Fibroblast of mammary gland (primary cell): ENCODE measurements around the gene RAPGEF4.

Experiments
- DNase-seq: peaks from one replicate; pipeline ENCODE4 v3.0.0-alpha.2; 2010; ENCODE audit warnings: low read depth
- H3K4me3 ChIP-seq: 2 replicates; pipeline ENCODE4 v1.5.1; 2011; ENCODE audit warnings: low read depth, mild to moderate bottlenecking, low read length, moderate library complexity; ENCODE audit not compliant: control insufficient read depth
- TF ChIP-seq, protein P1 (sequence below): conservative IDR thresholded peaks from 2 replicates; pipeline ENCODE4 v1.5.1; 2011; ENCODE audit warnings: low read depth, low read length, inconsistent platforms; ENCODE audit not compliant: control insufficient read depth, insufficient read depth

The RAPGEF4 gene

GRCh38 chr2:172930871-172931255 lies 195.2 kb downstream of the RAPGEF4 start:
- TF ChIP-seq, protein P1, sequence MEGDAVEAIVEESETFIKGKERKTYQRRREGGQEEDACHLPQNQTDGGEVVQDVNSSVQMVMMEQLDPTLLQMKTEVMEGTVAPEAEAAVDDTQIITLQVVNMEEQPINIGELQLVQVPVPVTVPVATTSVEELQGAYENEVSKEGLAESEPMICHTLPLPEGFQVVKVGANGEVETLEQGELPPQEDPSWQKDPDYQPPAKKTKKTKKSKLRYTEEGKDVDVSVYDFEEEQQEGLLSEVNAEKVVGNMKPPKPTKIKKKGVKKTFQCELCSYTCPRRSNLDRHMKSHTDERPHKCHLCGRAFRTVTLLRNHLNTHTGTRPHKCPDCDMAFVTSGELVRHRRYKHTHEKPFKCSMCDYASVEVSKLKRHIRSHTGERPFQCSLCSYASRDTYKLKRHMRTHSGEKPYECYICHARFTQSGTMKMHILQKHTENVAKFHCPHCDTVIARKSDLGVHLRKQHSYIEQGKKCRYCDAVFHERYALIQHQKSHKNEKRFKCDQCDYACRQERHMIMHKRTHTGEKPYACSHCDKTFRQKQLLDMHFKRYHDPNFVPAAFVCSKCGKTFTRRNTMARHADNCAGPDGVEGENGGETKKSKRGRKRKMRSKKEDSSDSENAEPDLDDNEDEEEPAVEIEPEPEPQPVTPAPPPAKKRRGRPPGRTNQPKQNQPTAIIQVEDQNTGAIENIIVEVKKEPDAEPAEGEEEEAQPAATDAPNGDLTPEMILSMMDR: no peak
- H3K4me3 ChIP-seq: no peak overlapping the region
- DNase-seq: no peak

DNA sequence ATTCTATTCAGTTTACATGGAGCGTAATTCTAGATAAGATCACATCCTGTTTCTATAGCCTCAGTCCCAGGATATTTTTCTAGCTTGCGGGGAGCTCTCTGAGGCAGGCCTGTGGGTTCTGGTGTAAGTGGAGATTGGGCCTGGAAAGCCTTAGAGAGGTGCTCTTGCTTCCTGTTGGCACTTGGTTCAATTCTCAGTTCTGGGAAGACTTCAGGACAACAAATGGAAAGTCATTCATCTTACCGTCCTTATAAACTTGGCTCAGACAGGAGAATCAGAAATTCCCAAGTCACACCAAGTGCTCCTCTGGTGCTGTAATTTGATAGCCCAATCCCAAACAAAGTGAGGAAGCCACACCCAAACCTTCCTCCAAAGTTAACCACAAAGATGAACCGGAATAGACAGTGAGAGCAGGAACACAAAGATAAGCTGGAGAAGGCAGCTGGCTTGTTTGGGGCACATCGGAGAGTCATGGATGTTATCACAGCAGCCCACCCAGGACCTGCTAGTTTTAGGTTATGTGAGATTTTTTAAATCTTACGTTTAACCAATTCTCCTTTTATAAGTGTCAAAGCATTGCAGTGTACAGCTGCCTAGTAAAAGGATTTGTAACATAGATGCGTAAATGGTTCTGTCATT lies 195.7 kb downstream of the RAPGEF4 start:
- DNase-seq: peak; percentile 43
- H3K4me3 ChIP-seq: no peak overlapping the region
- TF ChIP-seq, protein P1: no peak

- peak; percentile 77 for DNase-seq
- TF ChIP-seq, protein P1: peak; percentile 86
- H3K4me3 ChIP-seq: no peak overlapping the region
These were observed 196.4 kb downstream of the RAPGEF4 start for GRCh38 chr2:172931918-172932520.

GRCh38 chr2:172937884-172938712 lies 202.5 kb downstream of the RAPGEF4 start:
- H3K4me3 ChIP-seq: no peak overlapping the region
- TF ChIP-seq, protein P1: no peak
- no peak for DNase-seq

- DNase-seq: no peak
- TF ChIP-seq, protein P1: no peak
These were observed 203.2 kb downstream of the RAPGEF4 start for GRCh38 chr2:172938713-172939375.

DNA sequence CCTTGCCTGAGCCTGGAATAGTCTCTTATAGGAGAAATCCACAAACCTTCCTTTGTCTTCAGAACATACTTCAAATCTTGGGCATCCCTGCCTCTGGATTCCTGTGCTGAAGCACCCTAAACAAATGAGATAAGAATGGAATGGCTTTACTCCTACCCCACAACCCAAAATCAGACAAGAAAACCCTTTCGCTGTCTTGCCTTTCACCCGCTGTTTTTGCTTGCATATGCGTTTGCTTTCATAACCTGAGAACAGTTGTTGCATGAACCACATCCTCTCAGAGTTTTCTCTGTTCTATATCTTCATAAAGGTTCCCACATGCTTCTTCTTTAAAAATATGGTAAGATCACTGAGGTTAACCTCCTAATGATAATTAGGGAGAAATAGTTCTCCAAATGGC lies 207.9 kb downstream of the RAPGEF4 start:
- TF ChIP-seq, protein P1: no peak
- no peak for DNase-seq
- no peak overlapping the region for H3K4me3 ChIP-seq

More at GRCh38 chr2:172938713-172939375, 203.2 kb downstream of the RAPGEF4 start:
- H3K4me3 ChIP-seq: no peak overlapping the region
